ENCODE data around the gene CPEB2. TPM values are rescaled to one million over a fixed set of nuclear protein-coding genes. Genes with fewer than 3 reads are reported as not detected.
"Not testable (repeated sequence)": the region's sequence is repeated elsewhere in the genome, so short reads cannot be mapped to it uniquely, and the experiment has no call there.

CPEB2 gene
- polyA plus RNA-seq, 12 donors, result 5.2 to 17.3 (median 8.2) TPM; not detected in 1

DNA sequence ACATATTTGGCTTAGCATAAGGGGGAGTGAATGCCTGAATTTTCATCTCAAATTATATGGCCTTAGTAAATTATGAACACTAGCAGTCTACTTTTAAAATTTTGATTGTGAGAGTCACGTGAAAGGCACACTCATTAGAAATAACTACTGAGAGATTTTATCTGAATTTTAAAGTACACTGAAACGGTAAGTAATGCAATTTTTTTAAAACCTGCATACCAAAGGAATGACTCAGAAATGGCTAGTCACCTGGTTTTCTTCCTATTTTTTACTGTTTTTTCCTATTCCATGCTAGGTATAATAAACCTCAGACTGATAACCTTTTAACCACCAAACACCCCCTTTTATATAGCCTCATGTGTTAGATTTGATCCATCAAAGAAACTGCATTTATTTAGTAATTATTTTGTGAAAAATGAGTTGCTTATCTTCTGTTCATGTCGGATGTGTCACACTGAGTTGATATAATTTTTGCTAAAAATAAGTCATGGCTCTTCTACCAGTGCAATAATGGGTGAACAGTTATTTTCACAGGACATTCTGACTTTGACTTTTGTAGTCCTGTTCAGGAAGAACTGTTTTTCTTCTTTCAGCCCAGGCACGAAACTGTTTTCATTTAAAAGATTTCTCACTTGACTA lies 40.4 kb downstream of the CPEB2 start:
- DNase-seq, result no peak

DNA sequence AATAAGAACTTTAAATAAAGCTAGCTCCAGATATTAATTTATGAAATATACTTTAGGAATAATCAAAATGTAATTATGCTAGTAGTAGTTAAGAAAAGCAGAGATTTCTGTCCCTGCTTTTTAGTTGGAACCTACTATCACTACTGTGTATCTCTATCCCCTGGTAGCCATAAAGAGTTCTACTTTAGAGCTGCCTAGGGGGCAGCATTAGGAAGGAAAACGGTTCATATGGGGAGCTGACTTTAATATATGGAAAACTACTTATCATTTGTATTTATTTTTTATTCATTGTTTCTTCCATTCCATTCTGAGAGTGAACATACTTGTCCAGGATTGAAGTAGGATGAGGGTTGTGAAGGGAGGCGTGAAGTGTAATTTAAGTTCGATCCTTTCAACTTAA lies 40.9 kb downstream of the CPEB2 start:
- peak; percentile 3 for DNase-seq

DNA sequence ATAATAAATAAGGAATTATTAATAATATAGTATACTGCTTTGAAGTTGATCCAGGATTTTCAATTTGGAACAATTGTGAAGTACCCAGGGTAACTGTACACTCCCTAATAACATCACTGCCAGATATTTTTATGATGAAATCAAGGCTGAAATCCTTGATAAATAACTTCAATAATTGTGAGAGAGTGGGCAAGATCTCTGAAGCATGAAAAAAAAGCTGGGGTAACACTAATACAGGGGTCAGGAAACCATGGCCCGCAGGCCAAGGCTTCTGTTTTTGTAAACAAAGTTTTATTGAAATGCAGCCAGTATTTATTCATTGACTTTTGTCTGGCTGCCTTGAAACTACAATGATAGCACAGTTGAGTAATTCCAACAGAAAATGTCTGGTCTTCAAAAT lies 41.6 kb downstream of the CPEB2 start:
- DNase-seq, result no peak

DNA sequence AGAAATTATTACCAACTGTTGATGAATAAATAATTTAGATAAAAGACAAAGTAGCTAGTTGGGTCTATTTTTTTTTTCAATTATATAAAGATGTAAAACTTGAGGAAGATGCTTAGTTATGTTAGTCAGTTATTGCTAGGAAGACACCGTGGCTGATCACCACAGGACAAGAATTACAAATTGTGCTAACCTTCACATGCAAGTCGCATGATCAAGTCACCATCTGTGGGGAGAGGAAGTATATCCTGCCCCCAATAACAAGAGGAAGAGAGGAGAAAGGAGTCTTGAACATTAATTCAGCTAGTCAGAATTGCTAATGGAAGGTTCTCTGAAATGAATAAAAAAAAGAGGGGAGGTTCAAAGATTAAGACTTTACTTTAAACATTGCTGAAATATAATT lies 52.3 kb downstream of the CPEB2 start:
- DNase-seq, result no peak

DNA sequence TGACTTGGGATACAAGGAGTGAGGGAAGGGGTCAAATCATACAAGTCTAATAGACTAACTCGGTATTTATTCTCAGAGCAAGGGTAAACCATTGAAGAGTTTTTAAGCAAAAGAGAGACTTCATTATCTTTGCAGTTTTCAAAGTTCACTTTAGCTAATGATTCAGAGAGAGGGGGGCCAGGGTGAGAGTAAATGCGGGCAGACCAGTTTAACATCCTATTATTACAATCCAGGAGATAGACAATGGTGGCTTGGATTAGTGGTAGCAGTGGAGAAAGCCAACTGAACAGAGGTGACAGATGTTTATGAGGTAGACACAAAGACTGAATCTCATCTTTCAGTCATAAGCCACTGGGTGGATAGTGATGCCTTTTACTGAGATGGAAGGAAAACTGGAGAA lies 57.9 kb downstream of the CPEB2 start:
- no peak for DNase-seq

DNA sequence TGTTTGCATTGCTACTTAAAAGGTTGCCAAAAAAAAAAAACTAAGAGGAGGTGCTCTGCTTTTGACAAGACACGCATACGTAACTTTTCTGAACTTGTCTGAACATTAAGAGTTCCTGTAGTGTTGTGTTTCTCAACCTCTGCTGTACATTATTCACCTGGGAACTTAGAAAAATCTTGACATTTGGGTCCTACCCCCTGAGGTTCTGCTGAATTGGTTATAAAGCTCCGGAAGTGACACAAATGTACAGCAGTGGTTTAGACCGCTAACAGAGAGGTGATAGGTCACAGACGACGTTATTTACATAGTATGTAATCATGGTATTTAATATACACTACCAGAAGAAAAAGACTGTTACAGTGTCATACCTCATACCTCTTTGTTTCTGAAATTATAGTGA lies 61.1 kb downstream of the CPEB2 start:
- no peak for DNase-seq

DNA sequence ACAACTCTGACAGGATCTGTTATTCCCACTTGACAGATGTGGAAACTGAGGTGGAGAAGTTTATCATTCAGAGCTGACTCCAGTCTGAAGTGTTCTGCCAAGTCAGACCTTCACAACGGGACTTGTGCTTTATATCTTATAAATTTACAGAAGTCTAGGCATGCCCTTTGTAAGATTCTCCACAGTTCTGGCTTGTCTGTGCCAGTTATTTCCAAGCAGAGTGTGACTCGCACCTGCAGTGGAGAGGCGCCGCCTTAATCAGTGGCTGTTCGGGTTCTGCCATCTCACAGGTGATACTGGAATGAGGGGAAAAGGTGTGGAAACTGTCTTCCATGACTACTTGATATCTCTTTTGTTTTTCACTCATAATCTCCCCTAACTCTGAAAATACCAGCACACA lies 63.2 kb downstream of the CPEB2 start:
- no peak for DNase-seq

DNA sequence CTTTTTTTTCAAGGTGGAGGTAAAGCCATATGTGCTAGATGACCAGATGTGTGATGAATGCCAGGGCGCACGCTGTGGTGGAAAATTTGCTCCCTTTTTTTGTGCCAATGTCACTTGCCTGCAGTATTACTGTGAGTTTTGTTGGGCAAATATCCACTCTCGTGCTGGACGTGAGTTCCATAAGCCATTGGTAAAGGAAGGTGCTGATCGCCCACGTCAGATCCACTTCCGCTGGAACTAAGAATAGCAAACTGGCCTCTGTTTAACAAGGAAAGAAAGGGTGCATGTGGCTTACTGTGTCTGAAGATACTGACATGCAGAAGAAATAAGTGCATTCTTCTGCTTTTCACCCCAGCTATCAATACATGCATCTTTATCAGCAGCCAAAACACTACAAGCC lies 63.9 kb downstream of the CPEB2 start:
- DNase-seq, result no peak

DNA sequence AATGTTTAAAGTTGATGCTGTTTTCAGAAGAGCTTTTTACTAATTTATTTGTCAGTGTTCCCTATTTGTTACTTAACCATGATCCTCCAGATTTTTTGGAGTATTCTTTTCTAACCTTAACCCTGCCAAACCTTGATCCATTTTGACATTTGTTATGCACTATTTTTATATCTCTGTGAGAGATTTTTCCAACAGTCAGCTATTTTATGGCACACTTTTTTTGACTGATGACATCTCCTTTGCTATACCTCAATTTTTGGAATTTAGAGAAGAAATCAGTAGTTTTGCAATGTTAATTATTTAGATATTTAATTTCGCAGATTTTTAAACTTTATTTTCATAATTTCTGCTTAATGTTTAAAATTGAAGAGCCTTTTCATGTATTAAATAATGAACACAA lies 66.0 kb downstream of the CPEB2 start:
- no peak for DNase-seq

DNA sequence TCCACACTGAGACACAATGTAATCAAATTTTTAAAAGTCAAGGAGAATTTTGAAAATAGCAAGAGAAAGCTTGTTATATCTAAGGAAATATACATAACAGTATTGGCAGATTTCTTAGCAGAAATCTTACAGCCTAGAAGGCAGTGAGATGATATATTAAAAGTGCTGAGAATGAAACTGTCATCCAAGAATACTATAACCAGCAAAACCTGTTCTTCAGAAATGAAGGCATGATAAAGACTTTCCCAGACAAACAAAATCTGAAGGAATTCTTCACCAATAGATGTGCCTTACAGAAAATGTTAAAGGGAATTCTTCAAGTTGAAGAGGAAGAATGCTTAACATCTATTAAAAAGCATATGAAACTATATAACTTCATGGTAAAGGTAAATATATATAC lies 73.6 kb downstream of the CPEB2 start:
- DNase-seq, result no peak

DNA sequence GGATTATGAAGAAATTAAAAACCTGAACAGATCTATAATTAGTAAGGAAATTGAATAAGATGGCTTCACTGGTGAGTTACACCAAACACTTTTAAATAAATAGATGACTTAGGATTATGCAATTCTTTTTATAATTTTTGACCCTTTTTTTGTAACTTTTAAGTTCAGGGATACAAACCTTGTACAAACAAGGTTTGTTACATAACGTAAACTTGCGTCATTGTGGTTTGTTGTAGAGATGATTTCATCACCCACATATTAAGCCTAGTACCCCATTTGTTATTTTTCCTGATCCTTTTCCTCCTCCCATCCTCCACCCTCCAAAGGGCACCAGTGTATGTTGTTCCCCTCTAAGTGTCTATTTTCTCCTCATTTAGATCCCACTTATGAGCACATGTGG lies 75.7 kb downstream of the CPEB2 start:
- DNase-seq, result no peak

DNA sequence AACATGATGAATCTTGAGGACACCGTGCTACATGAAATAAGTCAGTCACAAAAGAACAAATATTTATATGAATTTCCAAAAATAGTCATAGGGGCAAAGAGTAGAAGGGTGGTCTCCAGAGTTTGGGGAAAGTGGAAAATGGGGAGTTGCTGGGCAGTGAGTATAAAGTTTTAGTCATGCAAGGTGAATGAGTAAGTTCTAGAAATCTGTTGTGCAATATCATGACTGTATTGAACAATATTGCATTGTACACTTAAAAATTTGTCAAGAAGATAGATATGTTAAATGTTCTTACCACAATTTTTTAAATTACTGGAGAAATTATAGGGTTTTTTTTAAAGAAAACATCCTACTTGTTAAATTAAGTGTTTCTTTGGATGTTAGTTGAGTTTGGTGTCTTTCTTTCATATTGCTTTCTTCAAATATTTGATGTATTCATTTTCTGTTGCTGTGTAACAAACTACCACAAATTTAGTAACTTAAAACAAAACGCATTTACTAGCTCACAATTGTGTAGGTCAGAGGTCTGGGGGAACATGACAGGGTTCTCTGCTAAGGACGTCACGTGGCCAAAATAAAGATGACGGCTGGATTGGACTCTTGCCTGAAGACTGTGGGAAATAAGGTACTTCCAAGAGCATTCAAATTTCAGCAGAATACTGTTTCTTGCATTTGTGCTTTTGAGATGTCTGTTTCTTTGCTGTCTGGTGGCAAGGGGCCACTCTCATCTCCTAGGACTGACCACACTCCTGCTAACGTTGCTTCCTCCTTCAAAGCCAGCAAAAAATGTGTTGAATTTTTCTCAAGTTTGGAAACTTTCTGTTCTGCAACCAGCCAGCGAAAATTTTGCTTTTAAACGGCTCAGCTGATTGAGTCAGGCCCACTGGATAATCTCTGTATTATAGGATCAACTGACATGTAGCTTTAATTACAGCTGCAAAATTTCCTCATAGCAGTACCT lies 76.7 kb downstream of the CPEB2 start:
- no peak for DNase-seq

DNA sequence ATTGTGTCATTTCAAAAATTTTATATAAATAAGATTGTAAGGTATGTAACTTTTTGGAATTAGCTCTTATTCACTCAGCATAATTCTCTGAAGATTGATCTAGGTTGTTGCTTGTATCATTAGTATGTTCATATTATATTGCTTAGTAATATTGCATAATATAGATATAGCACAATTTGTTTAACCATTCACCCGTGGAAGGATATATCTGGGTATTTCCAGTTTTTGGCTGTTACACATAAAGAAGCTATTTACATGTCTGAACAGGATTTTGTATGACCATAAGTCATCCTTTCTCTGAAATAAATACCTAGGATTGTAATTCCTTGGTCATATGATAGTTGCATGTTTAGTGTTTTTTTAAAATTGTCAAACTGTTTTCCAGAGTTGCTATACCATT lies 82.5 kb downstream of the CPEB2 start:
- DNase-seq, result no peak

DNA sequence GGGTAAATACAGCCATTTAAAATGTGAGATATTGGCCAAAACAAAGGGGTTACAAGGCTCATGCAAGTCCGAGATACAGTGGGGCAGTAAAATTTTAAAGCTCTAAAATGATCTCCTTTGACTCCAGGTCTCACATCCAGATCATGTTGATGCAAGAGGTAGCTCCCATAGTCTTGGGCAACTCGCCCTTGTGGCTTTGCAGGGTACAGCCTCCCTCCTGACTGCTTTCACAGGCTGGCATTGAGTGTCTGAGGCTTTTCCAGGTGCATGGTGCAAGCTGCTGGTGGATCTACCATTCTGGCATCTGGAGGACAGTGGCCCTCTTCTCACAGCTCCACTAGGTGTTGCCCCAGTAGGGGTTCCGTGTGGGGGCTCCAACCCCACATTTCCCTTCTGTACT lies 83.5 kb downstream of the CPEB2 start:
- DNase-seq, result not testable (repeated sequence)

DNA sequence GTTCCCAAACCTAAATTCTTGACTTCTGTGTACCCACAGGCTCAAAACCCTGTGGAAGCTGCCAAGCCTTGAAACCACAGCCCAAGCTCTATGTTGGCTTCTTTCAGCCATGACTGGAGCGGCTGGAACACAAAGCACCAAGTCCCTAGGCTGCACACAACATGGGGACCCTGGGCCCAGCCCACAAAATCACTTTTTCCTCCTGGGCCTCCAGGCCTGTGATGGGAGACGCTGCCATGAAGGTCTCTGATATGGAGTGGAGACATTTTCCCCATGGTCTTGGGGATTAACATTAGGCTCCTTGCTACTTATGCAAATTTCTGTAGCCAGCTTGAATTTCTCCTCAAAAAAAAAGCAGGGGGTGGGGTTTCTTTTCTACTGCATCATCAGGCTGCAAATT lies 84.0 kb downstream of the CPEB2 start:
- not testable (repeated sequence) for DNase-seq

DNA sequence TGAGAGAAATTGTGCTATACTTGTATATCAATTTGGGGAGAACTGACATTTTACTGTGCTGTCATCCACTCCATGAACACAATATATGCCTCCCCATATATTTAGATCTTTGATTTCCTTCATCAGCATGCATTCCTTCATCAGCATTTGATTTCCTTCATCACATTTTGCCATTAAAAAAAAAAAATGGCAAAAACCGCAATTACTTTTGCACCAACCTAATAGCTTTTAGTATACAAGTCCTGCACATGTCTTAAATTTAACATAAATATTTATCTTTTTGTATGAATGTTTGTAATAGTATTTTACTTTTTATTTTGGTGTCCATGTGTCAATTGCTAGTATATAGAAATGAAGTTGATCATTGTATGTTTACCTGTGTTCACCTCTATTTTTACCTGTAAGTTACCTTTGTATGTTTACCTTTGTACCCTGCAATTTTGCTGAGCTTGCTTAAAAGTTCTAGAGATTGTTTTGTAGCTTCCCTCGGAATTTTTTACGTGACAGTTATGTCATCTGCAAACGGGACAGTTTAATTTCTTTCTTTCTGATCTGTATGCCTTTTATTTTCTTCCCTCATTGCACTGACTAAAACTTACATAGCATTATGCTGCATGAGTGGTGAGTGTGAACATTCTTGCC lies 86.2 kb downstream of the CPEB2 start:
- no peak for DNase-seq

DNA sequence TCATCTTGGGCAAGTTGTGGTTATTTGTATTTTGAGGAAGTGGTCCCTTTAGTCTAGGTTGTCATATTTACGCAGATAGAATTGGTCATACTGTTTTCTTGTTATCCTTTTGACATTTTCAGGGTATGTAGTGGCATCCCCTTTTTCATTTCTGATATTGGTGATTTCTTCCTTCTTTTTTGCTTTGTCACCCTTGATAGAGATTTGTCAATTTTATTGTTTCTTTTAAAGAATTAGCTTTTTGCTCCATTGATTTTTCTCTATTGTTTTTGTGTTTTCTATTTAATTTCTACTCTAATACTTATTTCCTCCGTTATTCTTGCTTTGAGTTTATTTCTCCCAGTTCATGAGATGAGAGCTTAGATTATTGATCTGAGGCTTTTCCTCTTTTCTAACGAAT lies 87.7 kb downstream of the CPEB2 start:
- no peak for DNase-seq

DNA sequence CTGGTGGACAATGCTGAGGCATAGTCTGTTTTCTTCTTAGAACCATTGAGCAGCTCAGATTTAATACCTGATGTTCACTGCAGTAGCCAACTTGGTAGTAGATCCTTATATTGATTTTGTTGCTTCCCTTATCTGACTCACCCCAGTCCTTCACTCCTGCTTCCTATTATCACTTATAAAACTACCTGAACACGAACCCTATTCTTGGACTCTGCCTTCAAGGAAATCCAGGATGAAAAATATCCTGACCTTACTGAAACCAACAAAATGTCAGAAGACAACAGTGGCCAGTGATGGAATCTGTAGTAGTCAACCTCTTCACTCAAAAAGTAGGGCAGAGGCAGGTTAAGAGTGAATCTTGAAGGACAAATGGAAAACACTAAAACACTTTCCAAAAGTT lies 98.1 kb downstream of the CPEB2 start:
- no peak for DNase-seq

DNA sequence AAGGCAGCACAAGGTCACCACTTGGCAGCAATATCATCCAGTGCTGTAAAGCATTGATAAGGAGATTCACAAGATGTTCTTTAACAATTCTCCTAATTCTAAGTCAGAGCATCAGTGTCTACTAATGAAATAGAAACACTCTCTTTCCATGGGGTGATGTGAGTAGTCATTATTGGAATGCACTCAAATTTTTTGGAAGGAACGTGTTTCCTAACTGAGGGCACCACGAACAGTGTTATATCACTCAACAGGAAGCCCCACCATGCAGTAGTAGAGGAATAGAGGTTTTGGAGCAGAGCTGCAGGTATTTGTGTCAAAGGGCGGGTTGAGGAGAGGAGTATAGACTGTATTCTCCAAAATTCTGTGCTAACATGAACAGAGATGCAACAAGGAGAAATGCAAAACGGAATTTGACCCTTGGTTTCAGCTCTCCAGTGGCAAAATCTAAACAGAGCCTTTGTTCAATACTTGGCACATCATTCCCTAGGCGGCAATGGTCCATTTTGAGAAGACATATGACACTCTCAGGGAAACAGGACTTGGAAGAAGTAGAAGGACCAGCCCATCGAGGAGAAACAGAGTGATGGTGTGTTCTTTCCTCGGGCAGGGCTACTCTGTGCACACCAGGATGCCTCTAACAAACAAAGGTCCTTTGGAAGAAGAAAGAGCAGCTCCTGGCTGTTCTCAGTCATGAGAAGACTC lies 98.9 kb downstream of the CPEB2 start:
- no peak for DNase-seq

DNA sequence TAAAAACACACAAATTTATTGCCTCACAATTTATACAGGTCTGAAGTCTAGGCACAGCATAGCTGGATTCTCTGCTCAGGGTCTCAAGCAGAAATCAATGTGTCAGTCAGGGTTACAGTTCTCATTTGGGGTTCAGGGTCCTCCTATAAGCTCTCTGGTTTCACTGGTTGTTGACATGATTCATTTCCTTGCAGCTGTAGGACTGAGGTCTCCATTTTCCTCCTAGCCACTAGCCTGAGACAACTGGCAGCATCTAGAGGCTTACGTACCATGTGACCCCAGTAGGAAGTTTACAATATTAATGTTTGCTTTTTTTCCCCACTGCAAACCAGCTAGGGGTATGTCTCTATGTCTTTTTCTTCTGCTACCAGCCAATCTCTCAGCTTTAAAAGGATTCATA lies 102.5 kb downstream of the CPEB2 start:
- no peak for DNase-seq

DNA sequence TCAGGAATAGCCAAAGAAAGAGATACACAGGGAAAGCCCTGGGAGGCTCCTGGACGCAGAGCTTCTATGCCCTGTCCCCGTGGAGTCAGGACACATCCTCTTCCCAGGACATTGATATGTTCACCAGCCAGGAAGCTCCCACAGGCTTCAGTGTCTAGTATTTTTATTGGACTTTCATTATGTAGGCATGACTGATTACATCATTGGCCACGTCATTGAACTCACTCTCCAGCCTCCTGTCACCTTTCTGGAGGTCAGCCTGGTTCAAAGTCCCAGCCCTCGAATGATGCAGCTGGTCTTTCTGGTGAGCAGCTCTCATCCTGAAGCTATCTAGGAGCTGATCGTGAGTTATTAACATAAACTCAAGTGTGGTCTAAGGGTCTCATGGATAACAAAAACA lies 104.1 kb downstream of the CPEB2 start:
- no peak for DNase-seq

DNA sequence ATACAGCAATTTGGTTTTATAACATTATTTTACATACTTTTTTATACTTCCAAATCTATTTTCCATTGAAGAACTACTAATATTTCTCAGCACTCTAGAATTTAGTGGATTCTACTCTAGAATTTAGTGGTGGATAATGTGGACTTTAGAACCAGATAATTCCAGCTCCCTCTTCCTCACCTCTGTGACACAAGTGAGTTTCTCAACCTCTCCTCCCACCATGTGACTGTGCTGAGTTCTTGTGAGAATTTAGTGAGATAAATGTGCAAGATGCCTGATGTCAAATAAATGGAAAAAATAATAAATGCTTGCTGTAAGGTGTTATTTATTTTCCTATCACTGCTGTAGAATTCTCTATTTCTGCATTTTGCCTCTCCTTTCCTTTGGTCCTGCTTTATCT lies 107.3 kb downstream of the CPEB2 start:
- no peak for DNase-seq
